Activated CD8-positive, alpha-beta T cell treated with anti-CD3 and anti-CD28 coated beads for 36 hours (primary cell): ENCODE data around the gene ARHGEF19. TPM values are rescaled to one million over a fixed set of nuclear protein-coding genes. Genes with fewer than 3 reads are reported as not detected.
"Not testable (repeated sequence)": the region's sequence is repeated elsewhere in the genome, so short reads cannot be mapped to it uniquely, and the experiment has no call there.

ENCODE experiments used
- ATAC-seq: fragments of 200-7000 bp; cut with Tn5 transposase; one replicate; pipeline ENCODE4 v1.10.0; 2021; ENCODE audit warnings: mild to moderate bottlenecking, moderate library complexity
- CTCF ChIA-PET: fragments of 350-600 bp; sonication (Branson Sonifier 250); formaldehyde crosslinking; loops from one replicate; lab custom pipeline; 2021; ENCODE audit warnings: antibody characterized with exemption; lab: Charles Lee
- POLR2A ChIA-PET: fragments of 350-600 bp; sonication (Branson Sonifier 250); formaldehyde crosslinking; loops from one replicate; lab custom pipeline; 2021; ENCODE audit warnings: antibody characterized with exemption; lab: Charles Lee
- DNase-seq: peaks from one replicate; pipeline ENCODE4 v3.0.0-alpha.2; 2020
- H3K27ac Mint-ChIP-seq: one replicate; pipeline ENCODE4 v1.8.0; 2021; ENCODE audit warnings: mild to moderate bottlenecking, mixed read lengths
- H3K27me3 Mint-ChIP-seq: one replicate; pipeline ENCODE4 v1.8.0; 2021; ENCODE audit warnings: mixed read lengths
- H3K36me3 Mint-ChIP-seq: one replicate; pipeline ENCODE4 v1.8.0; 2021; ENCODE audit warnings: low read depth, mixed read lengths
- H3K4me1 Mint-ChIP-seq: one replicate; pipeline ENCODE4 v1.8.0; 2021; ENCODE audit warnings: low read depth, mixed read lengths
- H3K4me3 Mint-ChIP-seq: one replicate; pipeline ENCODE4 v1.8.0; 2021; ENCODE audit warnings: mild to moderate bottlenecking, moderate library complexity, mixed read lengths
- H3K9me3 Mint-ChIP-seq: one replicate; pipeline ENCODE4 v1.8.0; 2021; ENCODE audit warnings: mixed read lengths
- intact Hi-C: fragments of 100-400 bp; cut with micrococcal nuclease; formaldehyde crosslinking; loops from one replicate; pipeline ENCODE4 v1.10.0; 2022
- total RNA-seq, 2 experiments: library from RNA; stranded (reverse); gene quantifications; one replicate each; pipeline ENCODE4 v1.2.3, GENCODE V29; 2021
- TF ChIP-seq, protein P1 (sequence below): fragments of 200-600 bp; IDR thresholded peaks from one replicate; pipeline ENCODE4 v1.8.0; 2022; ENCODE audit warnings: antibody characterized with exemption, mild to moderate bottlenecking

ARHGEF19 gene
- total RNA-seq, 2 experiments from 2014 or later = 5.7 to 7.4 TPM

DNA sequence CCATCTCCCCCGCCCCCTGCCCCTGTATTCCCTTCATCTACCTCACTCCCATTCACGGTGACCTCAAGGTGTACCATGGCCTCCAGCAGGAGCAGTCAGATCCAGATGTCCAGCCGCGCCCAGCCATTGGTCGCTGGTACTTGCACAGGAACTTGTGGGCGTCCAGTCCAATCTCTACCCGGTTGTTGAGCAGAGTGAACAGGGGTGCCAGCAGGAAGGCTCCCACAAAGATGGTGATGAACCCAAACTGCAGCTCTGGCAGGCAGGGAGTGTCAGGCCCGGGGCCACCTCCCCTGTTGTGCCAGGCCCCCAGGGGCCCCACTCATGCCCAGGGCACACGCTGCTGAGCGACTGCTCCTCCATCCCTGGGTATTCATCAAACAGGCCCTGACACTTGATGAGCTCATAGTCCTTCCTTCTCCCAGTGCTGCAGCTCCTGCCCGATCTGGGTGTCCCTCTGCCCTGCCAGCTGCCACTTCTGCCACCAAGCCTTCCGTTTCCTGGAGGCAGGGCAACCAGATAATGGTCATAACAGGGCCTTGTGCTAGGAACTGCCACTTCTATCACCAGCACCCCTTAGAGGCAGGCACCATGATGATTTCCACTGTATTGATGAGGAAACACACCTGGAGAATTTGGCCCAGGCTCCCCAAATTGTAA lies 5.7 kb upstream of the ARHGEF19 start:
- Mint-ChIP-seq H3K4me3 (no peak overlapping the region), H3K36me3 (no peaks in the 10 kb centered on the region), H3K27ac (no peak overlapping the region), H3K4me1 (peaks cover 17% of the 10 kb centered on the region), H3K27me3 (no peaks in the 10 kb centered on the region), H3K9me3 (no peaks in the 10 kb centered on the region)
- ChIA-PET CTCF (interaction anchor here (0.8 to 2.3 kb wide), 6 partner anchors 11 to 146 kb away, joined by 3 to 10 read pairs (median 4); no protein-coding TSS in a partner anchor), POLR2A (interaction anchor here (4.6 kb wide), 1 partner anchor 11 kb away, joined by 27 read pairs; no protein-coding TSS in a partner anchor)
- no peak for DNase-seq
- TF ChIP-seq, protein P1, sequence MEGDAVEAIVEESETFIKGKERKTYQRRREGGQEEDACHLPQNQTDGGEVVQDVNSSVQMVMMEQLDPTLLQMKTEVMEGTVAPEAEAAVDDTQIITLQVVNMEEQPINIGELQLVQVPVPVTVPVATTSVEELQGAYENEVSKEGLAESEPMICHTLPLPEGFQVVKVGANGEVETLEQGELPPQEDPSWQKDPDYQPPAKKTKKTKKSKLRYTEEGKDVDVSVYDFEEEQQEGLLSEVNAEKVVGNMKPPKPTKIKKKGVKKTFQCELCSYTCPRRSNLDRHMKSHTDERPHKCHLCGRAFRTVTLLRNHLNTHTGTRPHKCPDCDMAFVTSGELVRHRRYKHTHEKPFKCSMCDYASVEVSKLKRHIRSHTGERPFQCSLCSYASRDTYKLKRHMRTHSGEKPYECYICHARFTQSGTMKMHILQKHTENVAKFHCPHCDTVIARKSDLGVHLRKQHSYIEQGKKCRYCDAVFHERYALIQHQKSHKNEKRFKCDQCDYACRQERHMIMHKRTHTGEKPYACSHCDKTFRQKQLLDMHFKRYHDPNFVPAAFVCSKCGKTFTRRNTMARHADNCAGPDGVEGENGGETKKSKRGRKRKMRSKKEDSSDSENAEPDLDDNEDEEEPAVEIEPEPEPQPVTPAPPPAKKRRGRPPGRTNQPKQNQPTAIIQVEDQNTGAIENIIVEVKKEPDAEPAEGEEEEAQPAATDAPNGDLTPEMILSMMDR = no peak
- ATAC-seq = no peak
- intact Hi-C loops = no loop called here

DNA sequence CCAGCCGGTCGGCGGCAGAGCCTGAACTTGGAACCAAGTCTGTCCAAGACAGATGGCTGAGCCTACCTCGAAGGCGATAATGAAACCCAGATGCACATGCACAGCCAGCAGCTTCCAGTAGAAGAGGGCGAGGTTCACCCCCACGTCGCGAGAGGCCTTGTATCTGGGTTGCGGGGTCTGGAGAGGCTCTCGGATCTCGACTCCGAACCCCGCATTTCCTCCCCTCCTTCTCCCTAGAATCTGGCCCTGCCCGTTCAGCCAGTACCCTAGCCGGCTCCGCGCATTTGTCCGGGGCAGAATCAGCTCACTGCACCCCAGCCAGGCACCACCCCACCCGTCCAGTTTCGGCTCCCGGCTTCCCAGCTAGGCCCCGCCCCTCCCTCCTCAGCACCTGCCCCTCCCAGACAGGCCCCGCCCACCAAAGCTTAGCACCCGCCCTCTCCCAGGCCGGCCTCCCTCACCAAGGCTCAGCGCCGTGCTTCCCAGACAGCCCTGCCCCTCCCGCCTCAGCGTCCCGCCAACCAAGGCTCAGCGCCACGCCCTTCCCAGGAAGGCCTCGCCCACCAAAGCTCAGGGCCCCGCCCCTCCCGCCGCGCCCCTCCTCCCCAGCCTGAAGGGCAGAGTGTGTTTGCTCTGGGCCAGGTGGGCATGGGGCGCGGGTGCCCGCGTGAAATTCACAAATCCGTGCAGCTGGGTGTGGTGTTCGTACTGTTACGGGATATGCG lies 4.8 kb upstream of the ARHGEF19 start:
- Mint-ChIP-seq H3K4me1 (peaks cover 17% of the 10 kb centered on the region), H3K27me3 (no peaks in the 10 kb centered on the region), H3K36me3 (no peaks in the 10 kb centered on the region), H3K4me3 (peak overlapping the region; percentile 74), H3K27ac (peak overlapping the region; percentile 31), H3K9me3 (no peaks in the 10 kb centered on the region)
- ChIA-PET POLR2A (interaction anchor here (0.5 to 4.6 kb wide), 2 partner anchors 10 to 15 kb away, joined by 3 to 27 read pairs; no protein-coding TSS in a partner anchor), CTCF (interaction anchor here (0.6 to 2.3 kb wide), 8 partner anchors 14 to 148 kb away, joined by 3 to 10 read pairs (median 4); no protein-coding TSS in a partner anchor)
- intact Hi-C loops = no loop called here
- ATAC-seq = peak; percentile 99
- TF ChIP-seq, protein P1 = no peak
- DNase-seq = peak; percentile 96

DNA sequence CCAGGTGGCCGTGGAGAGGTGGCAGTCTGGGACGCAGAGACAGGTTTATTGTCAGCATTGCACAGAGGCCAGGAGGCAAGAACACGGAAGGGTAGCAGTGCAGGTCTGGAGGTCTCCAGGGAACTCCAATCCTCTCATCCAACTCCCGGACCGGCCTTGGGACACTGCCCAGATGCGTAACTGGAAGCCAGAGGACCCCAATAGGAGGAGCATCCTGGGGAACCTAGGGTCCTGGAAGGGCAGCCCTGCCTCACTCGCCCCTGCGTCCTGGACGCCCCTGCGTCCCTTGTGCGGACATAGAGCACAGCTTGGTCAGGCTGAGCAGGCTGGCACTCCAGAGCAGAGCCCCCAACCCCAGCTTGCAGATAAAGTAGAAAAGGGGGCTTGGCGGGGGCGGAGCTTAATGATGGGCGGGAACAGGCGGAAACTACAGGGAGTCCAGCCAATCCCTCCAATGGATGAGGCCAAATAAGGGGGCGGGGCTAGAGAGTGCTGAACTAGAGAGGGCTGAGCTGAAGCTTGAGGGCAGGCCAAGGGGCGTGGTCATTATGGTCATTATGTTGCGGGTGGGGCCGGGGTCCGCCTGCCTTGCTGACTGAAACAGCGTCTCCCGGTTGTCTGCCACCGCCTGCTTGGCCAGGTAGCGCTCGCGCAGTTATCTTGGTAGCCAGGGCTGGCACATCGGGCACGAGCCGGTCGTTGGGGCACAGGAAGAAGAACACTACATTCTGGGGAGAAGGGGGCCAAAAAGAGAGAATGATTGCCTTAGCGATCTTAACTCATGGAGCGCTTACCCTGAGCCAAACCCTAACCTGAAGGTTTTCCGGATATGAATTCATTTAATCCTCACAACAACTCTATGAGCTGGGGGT lies 3.7 kb upstream of the ARHGEF19 start:
- Mint-ChIP-seq H3K27ac (no peak overlapping the region), H3K36me3 (no peaks in the 10 kb centered on the region), H3K27me3 (no peaks in the 10 kb centered on the region), H3K4me3 (peak overlapping the region; percentile 74), H3K9me3 (no peaks in the 10 kb centered on the region), H3K4me1 (peaks cover 17% of the 10 kb centered on the region)
- ATAC-seq (peak; percentile 49), DNase-seq (peak; percentile 84)
- intact Hi-C loops = no loop called here
- TF ChIP-seq, protein P1 = no peak
- POLR2A ChIA-PET = interaction anchor here (1.2 to 4.6 kb wide), 2 partner anchors 9 kb away, joined by 3 to 27 read pairs; no protein-coding TSS in a partner anchor
- CTCF ChIA-PET = interaction anchor here (1.0 to 2.3 kb wide), 4 partner anchors 12 to 137 kb away, joined by 4 to 10 read pairs (median 6); no protein-coding TSS in a partner anchor

DNA sequence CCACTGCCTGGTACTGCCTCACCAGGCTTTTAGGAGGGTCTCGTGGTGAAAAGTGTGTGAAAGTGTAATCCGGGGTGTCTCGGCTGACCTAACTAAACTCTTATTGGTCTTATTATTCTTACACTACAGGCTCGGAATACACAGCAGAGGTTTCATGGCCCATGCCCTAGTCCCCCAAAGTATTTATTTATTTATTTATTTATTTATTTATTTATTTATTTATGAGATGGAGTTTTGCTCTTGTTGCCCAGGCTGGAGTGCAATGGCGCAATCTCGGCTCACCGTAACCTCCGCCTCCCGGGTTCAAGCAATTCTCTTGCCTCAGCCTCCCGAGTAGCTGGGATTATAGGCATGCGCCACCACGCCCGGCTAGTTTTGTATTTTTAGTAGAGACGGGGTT lies 2.8 kb upstream of the ARHGEF19 start:
- H3K4me3 Mint-ChIP-seq, ATAC-seq, CTCF ChIA-PET, DNase-seq, H3K27me3 Mint-ChIP-seq, H3K36me3 Mint-ChIP-seq, H3K9me3 Mint-ChIP-seq, intact Hi-C loops, H3K27ac Mint-ChIP-seq: not testable (repeated sequence)
- POLR2A ChIA-PET = interaction anchor here (1.2 kb wide), 1 partner anchor 8 kb away, joined by 3 read pairs; no protein-coding TSS in a partner anchor
- H3K4me1 Mint-ChIP-seq = peaks cover 17% of the 10 kb centered on the region

DNA sequence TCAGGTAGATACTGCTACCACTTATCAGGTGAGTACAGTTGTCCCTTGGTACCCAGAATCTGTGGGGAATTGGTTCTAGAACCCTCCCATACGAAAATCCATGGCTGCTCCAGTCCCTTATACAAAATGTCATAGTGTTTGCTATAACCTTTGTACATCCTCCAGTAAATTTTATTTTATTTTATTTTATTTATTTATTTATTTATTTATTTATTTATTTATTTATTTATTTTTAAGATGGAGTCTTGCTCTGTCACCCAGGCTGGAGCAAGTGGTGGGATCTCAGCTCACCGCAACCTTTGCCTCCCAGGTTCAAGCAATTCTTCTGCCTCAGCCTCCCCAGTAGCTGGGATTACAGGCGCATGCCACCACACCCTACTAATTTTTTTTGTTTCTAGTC lies 1.1 kb upstream of the ARHGEF19 start:
- H3K4me3 Mint-ChIP-seq, ATAC-seq, H3K27ac Mint-ChIP-seq, H3K36me3 Mint-ChIP-seq, H3K9me3 Mint-ChIP-seq, POLR2A ChIA-PET, H3K27me3 Mint-ChIP-seq, DNase-seq, intact Hi-C loops: not testable (repeated sequence)
- H3K4me1 Mint-ChIP-seq = peaks cover 17% of the 10 kb centered on the region
- CTCF ChIA-PET = interaction anchor here (1.0 kb wide), 1 partner anchor 9 kb away, joined by 3 read pairs; no protein-coding TSS in a partner anchor
